Stomach (tissue), 9 donors: ENCODE results near the gene LYRM2. TPM values are rescaled to one million over a fixed set of nuclear protein-coding genes. Genes with fewer than 3 reads are reported as not detected.

Experiments used
- DNase-seq, 2 donors: peaks; one replicate each; pipeline versions ENCODE4 v3.0.0 to v3.0.0-alpha.2; 2013 to 2019
- H3K27ac ChIP-seq, 5 donors: fragments of 200-600 bp in 4 of 5; sonication (generic) in 4 of 5; one replicate each; pipeline ENCODE4 v1.5.1; 2013 to 2019; ENCODE audit warnings: mild to moderate bottlenecking in 1 of 5, moderate library complexity in 1 of 5
- H3K27me3 ChIP-seq, 3 donors: fragments of 200-600 bp; sonication (generic); one replicate each; pipeline ENCODE4 v1.5.1; 2017 to 2019; ENCODE audit warnings: mixed run types in 1 of 3
- H3K36me3 ChIP-seq, 4 donors: fragments of 200-600 bp; sonication (generic); 1 replicate in 3 of 4; 2 replicates in 1 of 4; pipeline ENCODE4 v1.5.1; 2016 to 2019
- H3K4me1 ChIP-seq, 4 donors: fragments of 200-600 bp; sonication (generic); one replicate each; pipeline ENCODE4 v1.5.1; 2016 to 2019
- H3K4me3 ChIP-seq, 4 donors: fragments of 200-600 bp; sonication (generic) in 3 of 4; one replicate each; pipeline ENCODE4 v1.5.1; 2016 to 2019; ENCODE audit warnings: mild to moderate bottlenecking in 1 of 4
- H3K9me3 ChIP-seq, 4 donors: fragments of 200-600 bp; sonication (generic); one replicate each; pipeline ENCODE4 v1.5.1; 2016 to 2019
- CTCF ChIP-seq, 7 experiments: fragments of 450-650 bp in 4 of 7; fragments of 200-600 bp in 3 of 7; sonication (generic) in 3 of 7; IDR thresholded peaks; one replicate each; pipeline ENCODE4 v1.5.1; 2016 to 2019; ENCODE audit warnings: antibody characterized with exemption in 7 of 7, control low read depth in 2 of 7, mild to moderate bottlenecking in 1 of 7
- EP300 ChIP-seq: sonication (generic); formaldehyde crosslinking; IDR thresholded peaks from one replicate; pipeline ENCODE4 v1.6.1; 2017; ENCODE audit warnings: antibody characterized with exemption
- POLR2A ChIP-seq, 4 donors: fragments of 450-650 bp; IDR thresholded peaks; one replicate each; pipeline ENCODE4 v1.6.1; 2016; ENCODE audit warnings: antibody characterized with exemption in 4 of 4, control low read depth in 2 of 4, mild to moderate bottlenecking in 1 of 4, moderate library complexity in 1 of 4
- POLR2AphosphoS5 ChIP-seq, 3 donors: sonication (generic); formaldehyde crosslinking; IDR thresholded peaks; one replicate each; pipeline ENCODE4 v1.6.1; 2016; ENCODE audit warnings: antibody characterized with exemption in 3 of 3
- WGBS, 5 donors: extraction: QIAGEN DNeasy Blood & Tissue Kit in 3 of 5; methylation state at CpG; one replicate each; pipeline versions ENCODE4 v1.1.5 to v1.1.7; 2013 to 2018; 5-methylcytosine and 5-hydroxymethylcytosine counted together
- intact Hi-C: fragments of 100-400 bp; cut with DNase I; formaldehyde crosslinking; loops from one replicate; pipeline ENCODE4 v1.15.1; 2023; ENCODE audit warnings: low total_unique reads
- polyA plus RNA-seq, 3 donors: library from polyadenylated mRNA; stranded (reverse); fragments of 200-250 nt; gene quantifications; one replicate each; pipeline ENCODE4 v1.2.3, GENCODE V29; 2013
- total RNA-seq, 5 donors: library from RNA; depleted of rRNA; stranded (reverse); fragments of >200 nt; gene quantifications; one replicate each; pipeline versions ENCODE4 v1.1.0 to v1.2.3, GENCODE V29; 2014 to 2016
- donor health status: healthy with polysubstance abuse.
- donor health status: Bipolar disorder and iron deficiency.
- donor health status: healthy.

LYRM2 gene
- total and polyA plus RNA-seq, 8 donors = 1.4 to 26.7 (median 13.0) TPM

DNA sequence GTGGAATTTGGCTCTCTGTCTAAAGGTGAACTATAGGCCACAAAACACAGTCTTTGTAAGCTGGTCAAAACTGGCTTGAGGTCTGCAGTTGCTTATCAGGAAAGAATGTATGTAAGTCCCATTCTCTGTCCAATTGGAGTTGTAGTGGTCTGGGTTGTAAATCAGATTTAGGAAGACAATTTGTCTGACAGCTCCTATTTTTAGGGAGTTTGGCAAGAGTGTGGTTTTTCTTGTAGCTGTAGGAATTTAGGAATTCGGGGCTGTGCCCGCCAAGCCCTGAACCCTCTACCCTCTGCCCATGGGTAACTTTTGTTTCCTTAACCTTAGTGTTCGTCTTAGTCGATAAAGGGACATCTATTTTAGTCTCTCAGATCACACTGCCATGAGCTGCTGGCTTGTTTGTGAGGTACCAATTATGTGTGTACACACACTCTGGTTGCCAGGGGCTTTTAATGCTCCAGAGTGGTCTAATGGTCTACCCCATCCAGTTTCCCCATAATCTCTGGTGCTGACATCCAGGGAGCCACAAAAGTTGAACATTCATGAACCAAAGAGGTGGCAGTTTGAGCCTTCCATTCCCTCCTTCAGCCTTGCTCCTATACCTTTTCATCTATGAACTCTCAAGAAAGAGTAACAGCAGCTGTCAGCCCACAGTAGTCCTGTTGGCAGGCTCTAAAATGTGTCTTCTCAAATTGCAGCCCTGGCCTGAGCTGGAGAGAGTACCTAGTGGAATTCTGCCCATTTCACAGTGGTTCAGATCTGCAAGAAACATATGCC is 112.6 kb downstream of the LYRM2 start:
- Histone ChIP-seq H3K9me3 (no peaks in the 10 kb centered on the region), H3K4me3 (no peak overlapping the region), H3K4me1 (peaks cover 0 to 4% (median 0%) of the 10 kb centered on the region in 4 donors), H3K27ac (no peak overlapping the region), H3K27me3 (no peaks in the 10 kb centered on the region), H3K36me3 (no peaks in the 10 kb centered on the region)
- TF ChIP-seq POLR2A (IDR thresholded peaks at IDR 0.05) = no peak
- no peak for TF ChIP-seq POLR2AphosphoS5 (IDR thresholded peaks at IDR 0.05)
- no peak for TF ChIP-seq EP300
- TF ChIP-seq CTCF (IDR thresholded peaks at IDR 0.05) = no peak
- intact Hi-C loops = no loop called here
- 84 to 98% (median 94%) methylated on average over 4 of the region's 4 CpGs for WGBS, 5 donors
- DNase-seq = no peak

GRCh38 chr6:89522778-89523177 is 115.8 kb downstream of the LYRM2 start:
- 57 to 74% (median 72%) methylated on average over 2 of the region's 2 CpGs for WGBS, 5 donors
- DNase-seq = no peak
- no peak overlapping the region for H3K4me3 ChIP-seq
- no peaks in the 10 kb centered on the region for H3K27me3 ChIP-seq
- H3K4me1 ChIP-seq = peaks cover 0 to 4% (median 0%) of the 10 kb centered on the region in 4 donors
- no peaks in the 10 kb centered on the region for H3K36me3 ChIP-seq
- no peak for TF ChIP-seq POLR2A (IDR thresholded peaks at IDR 0.05)
- no peak for TF ChIP-seq EP300
- no peak for TF ChIP-seq CTCF (IDR thresholded peaks at IDR 0.05)
- TF ChIP-seq POLR2AphosphoS5 (IDR thresholded peaks at IDR 0.05) = no peak
- H3K27ac ChIP-seq = no peak overlapping the region
- intact Hi-C loops = no loop called here
- H3K9me3 ChIP-seq = no peaks in the 10 kb centered on the region

DNA sequence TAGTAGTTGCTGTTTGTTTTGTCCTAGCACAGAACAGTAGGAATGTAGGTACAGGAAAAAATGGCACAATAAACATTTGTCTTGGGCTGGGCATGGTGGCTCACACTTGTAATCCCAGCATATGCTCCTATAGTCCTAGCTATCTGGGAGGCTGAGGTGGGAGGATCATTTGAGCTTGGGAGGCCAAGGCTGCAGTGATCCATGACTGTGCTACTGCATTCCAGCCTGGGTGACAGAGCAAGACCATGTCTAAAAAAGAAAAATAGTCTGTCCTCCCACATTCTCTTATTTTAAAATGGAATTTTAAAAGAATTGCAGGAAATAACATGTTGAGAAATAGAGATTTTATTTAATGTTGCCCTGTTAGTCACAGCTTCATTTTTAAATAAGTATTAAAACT is 117.8 kb downstream of the LYRM2 start:
- DNase-seq = no peak
- H3K4me3 ChIP-seq = no peak overlapping the region
- H3K27ac ChIP-seq = no peak overlapping the region
- no peaks in the 10 kb centered on the region for H3K27me3 ChIP-seq
- intact Hi-C loops = no loop called here
- no peaks in the 10 kb centered on the region for H3K9me3 ChIP-seq
- H3K36me3 ChIP-seq = no peaks in the 10 kb centered on the region
- TF ChIP-seq POLR2A (IDR thresholded peaks at IDR 0.05) = no peak
- no peak for TF ChIP-seq CTCF (IDR thresholded peaks at IDR 0.05)
- no peak for TF ChIP-seq POLR2AphosphoS5 (IDR thresholded peaks at IDR 0.05)
- no peak for TF ChIP-seq EP300
- peaks cover 0 to 3% (median 0%) of the 10 kb centered on the region in 4 donors for H3K4me1 ChIP-seq

- no peak for DNase-seq
- no peaks in the 10 kb centered on the region for H3K27me3 ChIP-seq
- intact Hi-C loops = no loop called here
- H3K4me1 ChIP-seq = no peaks in the 10 kb centered on the region
- TF ChIP-seq POLR2A (IDR thresholded peaks at IDR 0.05) (no peak), CTCF (IDR thresholded peaks at IDR 0.05) (no peak), POLR2AphosphoS5 (IDR thresholded peaks at IDR 0.05) (no peak), EP300 (no peak)
- no peak overlapping the region for H3K4me3 ChIP-seq
- no peaks in the 10 kb centered on the region for H3K9me3 ChIP-seq
- 90 to 97% (median 96%) methylated on average over 4 of the region's 4 CpGs for WGBS, 5 donors
- no peaks in the 10 kb centered on the region for H3K36me3 ChIP-seq
- no peak overlapping the region for H3K27ac ChIP-seq
These were observed 120.0 kb downstream of the LYRM2 start for GRCh38 chr6:89518352-89519055.

Other genes with a start within 250 kb of the LYRM2 start
- 10 to 100 TPM in 1 of 5 donors, 1 to 10 TPM in 4; 1.7 to 45.1 (median 4.0) TPM for gene RRAGD, start 226.5 kb downstream of the LYRM2 start, total RNA-seq
- gene RRAGD, start 226.5 kb downstream of the LYRM2 start, polyA plus RNA-seq = 1 to 10 TPM; 4.1 to 4.8 (median 4.7) TPM
- 100 to 1,000 TPM in 1 of 5 donors, 10 to 100 TPM in 2, 1 to 10 TPM in 2; 4.2 to 145 (median 10.1) TPM for gene ANKRD6, start 205.6 kb downstream of the LYRM2 start, total RNA-seq
- 1 to 10 TPM; 2.1 to 5.8 (median 3.7) TPM for gene ANKRD6, start 205.6 kb downstream of the LYRM2 start, polyA plus RNA-seq
- 10 to 100 TPM; 12.3 to 69.2 (median 28.3) TPM for gene MDN1, start 181.0 kb upstream of the LYRM2 start, total RNA-seq
- gene MDN1, start 181.0 kb upstream of the LYRM2 start, polyA plus RNA-seq = 10 to 100 TPM in 1 of 3 donors, 1 to 10 TPM in 2; 5.5 to 19.5 (median 9.9) TPM
- 10 to 100 TPM in 4 of 5 donors, 1 to 10 TPM in 1; 4.3 to 35.3 (median 20.2) TPM for gene CASP8AP2, start 191.1 kb upstream of the LYRM2 start, total RNA-seq
- gene CASP8AP2, start 191.1 kb upstream of the LYRM2 start, polyA plus RNA-seq = 1 to 10 TPM; 3.1 to 6.6 (median 4.9) TPM